ENCODE measurements around the gene ASTN1.

ASTN1 gene

GRCh38 chr1:177067752-177068410 lies 96.6 kb downstream of the ASTN1 start:
- peaks cover 19% of the 10 kb centered on the region for H3K4me1 ChIP-seq (ENCODE audit: control insufficient read depth, insufficient read depth, low read length)
- no peaks in the 10 kb centered on the region for H3K36me3 ChIP-seq (ENCODE audit: control insufficient read depth, insufficient read depth, low read length)
- no peak overlapping the region for H3K9ac ChIP-seq (ENCODE audit: low read length)
- H3K9me3 ChIP-seq (ENCODE audit: control insufficient read depth, insufficient read depth, low read depth, low read length), result no peaks in the 10 kb centered on the region
- peaks cover 24% of the 10 kb centered on the region for H3K27me3 ChIP-seq (ENCODE audit: control insufficient read depth, insufficient read depth, low read length)
- no peak overlapping the region for H3K27ac ChIP-seq (ENCODE audit: low read depth, low read length)
- H3K4me3 ChIP-seq (ENCODE audit: low read depth, low read length), result no peak overlapping the region

GRCh38 chr1:177065430-177065829 lies 99.1 kb downstream of the ASTN1 start:
- H3K9ac ChIP-seq (ENCODE audit: low read length), result no peak overlapping the region
- H3K27ac ChIP-seq (ENCODE audit: low read depth, low read length), result no peak overlapping the region
- H3K36me3 ChIP-seq (ENCODE audit: control insufficient read depth, insufficient read depth, low read length), result no peaks in the 10 kb centered on the region
- H3K4me3 ChIP-seq (ENCODE audit: low read depth, low read length), result no peak overlapping the region
- H3K27me3 ChIP-seq (ENCODE audit: control insufficient read depth, insufficient read depth, low read length), result peaks cover 26% of the 10 kb centered on the region
- peaks cover 19% of the 10 kb centered on the region for H3K4me1 ChIP-seq (ENCODE audit: control insufficient read depth, insufficient read depth, low read length)
- H3K9me3 ChIP-seq (ENCODE audit: control insufficient read depth, insufficient read depth, low read depth, low read length), result no peaks in the 10 kb centered on the region

GRCh38 chr1:177063648-177064047 lies 100.9 kb downstream of the ASTN1 start:
- no peaks in the 10 kb centered on the region for H3K9me3 ChIP-seq (ENCODE audit: control insufficient read depth, insufficient read depth, low read depth, low read length)
- no peaks in the 10 kb centered on the region for H3K36me3 ChIP-seq (ENCODE audit: control insufficient read depth, insufficient read depth, low read length)
- peaks cover 26% of the 10 kb centered on the region for H3K27me3 ChIP-seq (ENCODE audit: control insufficient read depth, insufficient read depth, low read length)
- H3K4me3 ChIP-seq (ENCODE audit: low read depth, low read length), result no peak overlapping the region
- H3K9ac ChIP-seq (ENCODE audit: low read length), result no peak overlapping the region
- H3K27ac ChIP-seq (ENCODE audit: low read depth, low read length), result no peak overlapping the region
- peaks cover 19% of the 10 kb centered on the region for H3K4me1 ChIP-seq (ENCODE audit: control insufficient read depth, insufficient read depth, low read length)

GRCh38 chr1:177054542-177054941 lies 110.0 kb downstream of the ASTN1 start:
- Histone ChIP-seq H3K9me3 (ENCODE audit: control insufficient read depth, insufficient read depth, low read depth, low read length) (no peaks in the 10 kb centered on the region), H3K36me3 (ENCODE audit: control insufficient read depth, insufficient read depth, low read length) (no peaks in the 10 kb centered on the region), H3K4me3 (ENCODE audit: low read depth, low read length) (no peak overlapping the region), H3K4me1 (ENCODE audit: control insufficient read depth, insufficient read depth, low read length) (no peaks in the 10 kb centered on the region), H3K9ac (ENCODE audit: low read length) (no peak overlapping the region), H3K27ac (ENCODE audit: low read depth, low read length) (no peak overlapping the region), H3K27me3 (ENCODE audit: control insufficient read depth, insufficient read depth, low read length) (peaks cover 4% of the 10 kb centered on the region; the same call in 1 of the 2 replicates)

- H3K9me3 ChIP-seq (ENCODE audit: control insufficient read depth, insufficient read depth, low read depth, low read length), result no peaks in the 10 kb centered on the region
- no peak overlapping the region for H3K27ac ChIP-seq (ENCODE audit: low read depth, low read length)
- peaks cover 4% of the 10 kb centered on the region; the same call in 1 of the 2 replicates for H3K27me3 ChIP-seq (ENCODE audit: control insufficient read depth, insufficient read depth, low read length)
- no peak overlapping the region for H3K9ac ChIP-seq (ENCODE audit: low read length)
- H3K4me3 ChIP-seq (ENCODE audit: low read depth, low read length), result no peak overlapping the region
- no peaks in the 10 kb centered on the region for H3K36me3 ChIP-seq (ENCODE audit: control insufficient read depth, insufficient read depth, low read length)
- H3K4me1 ChIP-seq (ENCODE audit: control insufficient read depth, insufficient read depth, low read length), result peaks cover 6% of the 10 kb centered on the region; the same call in 1 of the 2 replicates
These were observed 110.9 kb downstream of the ASTN1 start for GRCh38 chr1:177053648-177054047.

GRCh38 chr1:177048314-177049069 lies 116.0 kb downstream of the ASTN1 start:
- Histone ChIP-seq H3K4me3 (ENCODE audit: low read depth, low read length) (no peak overlapping the region), H3K27me3 (ENCODE audit: control insufficient read depth, insufficient read depth, low read length) (peaks cover 17% of the 10 kb centered on the region; the same call in 1 of the 2 replicates), H3K9ac (ENCODE audit: low read length) (no peak overlapping the region), H3K4me1 (ENCODE audit: control insufficient read depth, insufficient read depth, low read length) (peaks cover 27% of the 10 kb centered on the region), H3K27ac (ENCODE audit: low read depth, low read length) (no peak overlapping the region), H3K36me3 (ENCODE audit: control insufficient read depth, insufficient read depth, low read length) (no peaks in the 10 kb centered on the region), H3K9me3 (ENCODE audit: control insufficient read depth, insufficient read depth, low read depth, low read length) (no peaks in the 10 kb centered on the region)

- H3K4me3 ChIP-seq (ENCODE audit: low read depth, low read length), result no peak overlapping the region
- peaks cover 17% of the 10 kb centered on the region; the same call in 1 of the 2 replicates for H3K27me3 ChIP-seq (ENCODE audit: control insufficient read depth, insufficient read depth, low read length)
- no peaks in the 10 kb centered on the region for H3K36me3 ChIP-seq (ENCODE audit: control insufficient read depth, insufficient read depth, low read length)
- H3K4me1 ChIP-seq (ENCODE audit: control insufficient read depth, insufficient read depth, low read length), result peaks cover 28% of the 10 kb centered on the region
- no peak overlapping the region for H3K9ac ChIP-seq (ENCODE audit: low read length)
- H3K27ac ChIP-seq (ENCODE audit: low read depth, low read length), result no peak overlapping the region
- H3K9me3 ChIP-seq (ENCODE audit: control insufficient read depth, insufficient read depth, low read depth, low read length), result no peaks in the 10 kb centered on the region
These were observed 119.4 kb downstream of the ASTN1 start for GRCh38 chr1:177045151-177045550.

GRCh38 chr1:177044390-177044789 lies 120.1 kb downstream of the ASTN1 start:
- peaks cover 28% of the 10 kb centered on the region for H3K4me1 ChIP-seq (ENCODE audit: control insufficient read depth, insufficient read depth, low read length)
- no peaks in the 10 kb centered on the region for H3K9me3 ChIP-seq (ENCODE audit: control insufficient read depth, insufficient read depth, low read depth, low read length)
- H3K27me3 ChIP-seq (ENCODE audit: control insufficient read depth, insufficient read depth, low read length), result peaks cover 17% of the 10 kb centered on the region; the same call in 1 of the 2 replicates
- H3K27ac ChIP-seq (ENCODE audit: low read depth, low read length), result no peak overlapping the region
- no peaks in the 10 kb centered on the region for H3K36me3 ChIP-seq (ENCODE audit: control insufficient read depth, insufficient read depth, low read length)
- H3K4me3 ChIP-seq (ENCODE audit: low read depth, low read length), result no peak overlapping the region
- no peak overlapping the region for H3K9ac ChIP-seq (ENCODE audit: low read length)

- no peak overlapping the region for H3K4me3 ChIP-seq (ENCODE audit: low read depth, low read length)
- H3K9me3 ChIP-seq (ENCODE audit: control insufficient read depth, insufficient read depth, low read depth, low read length), result no peaks in the 10 kb centered on the region
- no peak overlapping the region for H3K9ac ChIP-seq (ENCODE audit: low read length)
- H3K4me1 ChIP-seq (ENCODE audit: control insufficient read depth, insufficient read depth, low read length), result peaks cover 22% of the 10 kb centered on the region
- no peaks in the 10 kb centered on the region for H3K36me3 ChIP-seq (ENCODE audit: control insufficient read depth, insufficient read depth, low read length)
- H3K27ac ChIP-seq (ENCODE audit: low read depth, low read length), result no peak overlapping the region
- H3K27me3 ChIP-seq (ENCODE audit: control insufficient read depth, insufficient read depth, low read length), result peaks cover 17% of the 10 kb centered on the region; the same call in 1 of the 2 replicates
These were observed 120.9 kb downstream of the ASTN1 start for GRCh38 chr1:177043597-177043996.

- peaks cover 3% of the 10 kb centered on the region; the same call in 1 of the 2 replicates for H3K27me3 ChIP-seq (ENCODE audit: control insufficient read depth, insufficient read depth, low read length)
- no peaks in the 10 kb centered on the region for H3K9me3 ChIP-seq (ENCODE audit: control insufficient read depth, insufficient read depth, low read depth, low read length)
- H3K4me3 ChIP-seq (ENCODE audit: low read depth, low read length), result no peak overlapping the region
- no peak overlapping the region for H3K27ac ChIP-seq (ENCODE audit: low read depth, low read length)
- H3K9ac ChIP-seq (ENCODE audit: low read length), result no peak overlapping the region
- H3K36me3 ChIP-seq (ENCODE audit: control insufficient read depth, insufficient read depth, low read length), result no peaks in the 10 kb centered on the region
- H3K4me1 ChIP-seq (ENCODE audit: control insufficient read depth, insufficient read depth, low read length), result peaks cover 11% of the 10 kb centered on the region
These were observed 128.9 kb downstream of the ASTN1 start for GRCh38 chr1:177035586-177035985.

- H3K36me3 ChIP-seq (ENCODE audit: control insufficient read depth, insufficient read depth, low read length), result no peaks in the 10 kb centered on the region
- no peaks in the 10 kb centered on the region for H3K9me3 ChIP-seq (ENCODE audit: control insufficient read depth, insufficient read depth, low read depth, low read length)
- peaks cover 3% of the 10 kb centered on the region; the same call in 1 of the 2 replicates for H3K27me3 ChIP-seq (ENCODE audit: control insufficient read depth, insufficient read depth, low read length)
- H3K27ac ChIP-seq (ENCODE audit: low read depth, low read length), result no peak overlapping the region
- H3K4me1 ChIP-seq (ENCODE audit: control insufficient read depth, insufficient read depth, low read length), result peaks cover 11% of the 10 kb centered on the region
- no peak overlapping the region for H3K9ac ChIP-seq (ENCODE audit: low read length)
- H3K4me3 ChIP-seq (ENCODE audit: low read depth, low read length), result no peak overlapping the region
These were observed 130.9 kb downstream of the ASTN1 start for GRCh38 chr1:177033628-177034027.

Measured in HUES6 (cell line).